Thymus (tissue), 11 donors: ENCODE measurements around the gene PLCB3. TPM values are rescaled to one million over a fixed set of nuclear protein-coding genes. Genes with fewer than 3 reads are reported as not detected.
A peak's percentile ranks its signal among the peaks of the same experiment; 100 is the strongest.

ENCODE experiments used
- DNase-seq, 9 donors: peaks; one replicate each; pipeline ENCODE4 v3.0.0-alpha.2; 2013; ENCODE audit warnings: low spot score in 9 of 9, low read depth in 6 of 9, missing footprints in 1 of 9
- H3K27ac ChIP-seq, 2 donors: one replicate each; pipeline ENCODE4 v1.5.1; 2013; ENCODE audit warnings: control low read depth in 1 of 2, low read depth in 1 of 2, low read length in 1 of 2, mild to moderate bottlenecking in 1 of 2, moderate library complexity in 1 of 2
- H3K27me3 ChIP-seq, 2 donors: one replicate each; pipeline ENCODE4 v1.5.1; 2013; ENCODE audit warnings: low read length in 1 of 2; ENCODE audit not compliant: control insufficient read depth in 2 of 2, insufficient read depth in 1 of 2
- H3K36me3 ChIP-seq, 2 donors: one replicate each; pipeline ENCODE4 v1.5.1; 2013; ENCODE audit warnings: low read length in 1 of 2, mild to moderate bottlenecking in 1 of 2, moderate library complexity in 1 of 2; ENCODE audit not compliant: control insufficient read depth in 2 of 2, insufficient read depth in 2 of 2
- H3K4me1 ChIP-seq, 2 donors: one replicate each; pipeline ENCODE4 v1.5.1; 2013; ENCODE audit warnings: low read length in 2 of 2; ENCODE audit not compliant: control insufficient read depth in 2 of 2, insufficient read depth in 2 of 2
- H3K4me3 ChIP-seq, 2 donors: one replicate each; pipeline ENCODE4 v1.5.1; 2013; ENCODE audit warnings: low read length in 2 of 2, control low read depth in 1 of 2, mild to moderate bottlenecking in 1 of 2
- H3K9me3 ChIP-seq, 2 donors: one replicate each; pipeline ENCODE4 v1.5.1; 2013; ENCODE audit warnings: low read length in 1 of 2, mild to moderate bottlenecking in 1 of 2; ENCODE audit not compliant: control insufficient read depth in 2 of 2, insufficient read depth in 1 of 2
- WGBS: extraction: QIAGEN DNeasy Blood & Tissue Kit; methylation state at CpG from one replicate; pipeline ENCODE4 v1.1.7; 2013; 5-methylcytosine and 5-hydroxymethylcytosine counted together
- polyA plus RNA-seq: library from polyadenylated mRNA; stranded (reverse); fragments of 200-250 nt; gene quantifications from one replicate; pipeline ENCODE4 v1.2.3, GENCODE V29; 2013
- total RNA-seq: library from RNA; stranded (reverse); fragments of 120-200 nt; gene quantifications from one replicate; pipeline ENCODE4 v1.2.4, GENCODE V29; 2013
- donor health status: healthy.

Gene PLCB3
- total and polyA plus RNA-seq, 2 donors: 5.8 to 7.3 TPM

- 98% methylated on average over 8 of the region's 8 CpGs for WGBS
- Histone ChIP-seq H3K4me1 (peaks cover 7 to 14% of the 10 kb centered on the region in 2 donors), H3K27me3 (no peaks in the 10 kb centered on the region), H3K27ac (no peak overlapping the region), H3K36me3 (peaks cover 24 to 30% of the 10 kb centered on the region in 2 donors), H3K9me3 (peaks cover 0 to 1% of the 10 kb centered on the region in 2 donors), H3K4me3 (no peak overlapping the region)
- no peak for DNase-seq
Observed at GRCh38 chr11:64263947-64264317, 12.6 kb downstream of the PLCB3 start.

DNA sequence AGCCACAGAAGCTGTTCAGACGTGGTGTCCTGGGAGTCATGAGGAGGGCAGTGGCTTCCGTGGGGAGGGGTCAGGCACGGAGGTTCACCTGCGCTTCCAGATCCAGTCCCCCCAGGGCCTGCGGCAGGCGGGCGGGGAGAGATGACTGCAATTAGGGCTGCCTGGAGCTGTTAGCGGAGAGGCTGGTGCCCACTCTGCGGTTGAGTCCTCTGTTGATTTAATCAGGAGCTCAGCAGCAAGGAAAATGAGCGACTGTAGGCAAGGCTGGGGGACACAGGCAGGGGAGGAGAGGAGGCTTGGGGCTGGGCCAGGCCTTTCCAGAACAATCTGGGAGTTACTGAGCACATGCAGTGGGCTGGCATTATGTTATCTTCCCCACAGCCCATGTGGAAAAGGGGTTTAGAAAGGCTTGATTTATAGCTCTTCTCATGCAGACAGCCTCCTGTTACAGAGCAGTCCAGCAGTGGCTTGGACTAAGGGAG, 13.1 kb downstream of the PLCB3 start:
- WGBS: 98% methylated on average over 10 of the region's 10 CpGs
- no peak for DNase-seq
- H3K27ac ChIP-seq: no peak overlapping the region
- peaks cover 20 to 25% of the 10 kb centered on the region in 2 donors for H3K36me3 ChIP-seq
- peaks cover 9 to 18% of the 10 kb centered on the region in 2 donors for H3K4me1 ChIP-seq
- H3K27me3 ChIP-seq: no peaks in the 10 kb centered on the region
- no peak overlapping the region for H3K4me3 ChIP-seq
- peaks cover 0 to 1% of the 10 kb centered on the region in 2 donors for H3K9me3 ChIP-seq

GRCh38 chr11:64265176-64266160, 14.1 kb downstream of the PLCB3 start:
- Histone ChIP-seq H3K4me3 (no peak overlapping the region), H3K9me3 (peaks cover 0 to 5% of the 10 kb centered on the region in 2 donors), H3K36me3 (peaks cover 16 to 23% of the 10 kb centered on the region in 2 donors), H3K27ac (no peak overlapping the region), H3K27me3 (no peaks in the 10 kb centered on the region), H3K4me1 (peaks cover 9 to 21% of the 10 kb centered on the region in 2 donors)
- WGBS: 96% methylated on average over 35 of the region's 35 CpGs
- DNase-seq: no peak

GRCh38 chr11:64266339-64266738, 15.0 kb downstream of the PLCB3 start:
- H3K27me3 ChIP-seq: no peaks in the 10 kb centered on the region
- H3K27ac ChIP-seq: no peak overlapping the region
- peaks cover 0 to 5% of the 10 kb centered on the region in 2 donors for H3K9me3 ChIP-seq
- 97% methylated on average over 15 of the region's 15 CpGs for WGBS
- peaks cover 16 to 20% of the 10 kb centered on the region in 2 donors for H3K36me3 ChIP-seq
- no peak overlapping the region for H3K4me3 ChIP-seq
- peaks cover 9 to 24% of the 10 kb centered on the region in 2 donors for H3K4me1 ChIP-seq
- DNase-seq: no peak

GRCh38 chr11:64267207-64267945, 16.0 kb downstream of the PLCB3 start:
- peaks cover 9 to 32% of the 10 kb centered on the region in 2 donors for H3K4me1 ChIP-seq
- DNase-seq: no peak

GRCh38 chr11:64268025-64268892, 16.9 kb downstream of the PLCB3 start:
- peaks cover 0 to 5% of the 10 kb centered on the region in 2 donors for H3K9me3 ChIP-seq
- H3K4me3 ChIP-seq: peak overlapping the region; percentile 78 to 83
- peaks cover 5 to 9% of the 10 kb centered on the region in 2 donors for H3K36me3 ChIP-seq
- H3K4me1 ChIP-seq: peaks cover 9 to 32% of the 10 kb centered on the region in 2 donors
- WGBS: 70% methylated on average over 23 of the region's 23 CpGs
- no peak for DNase-seq
- H3K27me3 ChIP-seq: no peaks in the 10 kb centered on the region
- H3K27ac ChIP-seq: peak overlapping the region; percentile 95 to 98

More at GRCh38 chr11:64267207-64267945, 16.0 kb downstream of the PLCB3 start:
- Histone ChIP-seq H3K9me3 (peaks cover 0 to 5% of the 10 kb centered on the region in 2 donors), H3K36me3 (peaks cover 13 to 17% of the 10 kb centered on the region in 2 donors), H3K27ac (no peak overlapping the region), H3K4me3 (no peak overlapping the region), H3K27me3 (no peaks in the 10 kb centered on the region)
- 92% methylated on average over 27 of the region's 27 CpGs for WGBS

GRCh38 chr11:64268893-64269539, 17.7 kb downstream of the PLCB3 start:
- peaks cover 5 to 9% of the 10 kb centered on the region in 2 donors for H3K36me3 ChIP-seq
- peak overlapping the region; percentile 95 to 98 for H3K27ac ChIP-seq
- no peaks in the 10 kb centered on the region for H3K27me3 ChIP-seq
- WGBS: 5% methylated on average over 34 of the region's 34 CpGs
- H3K4me1 ChIP-seq: peaks cover 9 to 32% of the 10 kb centered on the region in 2 donors
- DNase-seq: peak in 2 of 9 donors; percentile 35 to 43
- peaks cover 0 to 5% of the 10 kb centered on the region in 2 donors for H3K9me3 ChIP-seq
- peak overlapping the region; percentile 78 to 83 for H3K4me3 ChIP-seq
